Activated CD4-positive, alpha-beta T cell treated with anti-CD3 and anti-CD28 coated beads, Interleukin-2, amount 10 ng/mL, durations not matched to agents 24 days and 14 days (primary cell): ENCODE measurements around the gene GTPBP10. TPM values are rescaled to one million over a fixed set of nuclear protein-coding genes. Genes with fewer than 3 reads are reported as not detected.
"Not testable (repeated sequence)": the region's sequence is repeated elsewhere in the genome, so short reads cannot be mapped to it uniquely, and the experiment has no call there.

Source experiments
- DNase-seq: peaks from one replicate; pipeline ENCODE4 v3.0.0; 2022
- H3K27ac Mint-ChIP-seq: one replicate; pipeline ENCODE4 v1.8.0; 2022; ENCODE audit warnings: mild to moderate bottlenecking, mixed read lengths
- H3K27me3 Mint-ChIP-seq: one replicate; pipeline ENCODE4 v1.8.0; 2022; ENCODE audit warnings: mixed read lengths
- H3K36me3 Mint-ChIP-seq: one replicate; pipeline ENCODE4 v1.8.0; 2022; ENCODE audit warnings: low read depth, mild to moderate bottlenecking, mixed read lengths
- H3K4me1 Mint-ChIP-seq: one replicate; pipeline ENCODE4 v1.8.0; 2021; ENCODE audit warnings: mixed read lengths
- H3K4me3 Mint-ChIP-seq: one replicate; pipeline ENCODE4 v1.8.0; 2022; ENCODE audit warnings: mild to moderate bottlenecking, moderate library complexity, mixed read lengths
- H3K9me3 Mint-ChIP-seq: one replicate; pipeline ENCODE4 v1.8.0; 2021; ENCODE audit warnings: mixed read lengths
- intact Hi-C: fragments of 100-400 bp; cut with micrococcal nuclease; formaldehyde crosslinking; loops from one replicate; pipeline ENCODE4 v1.15.1; 2023
- total RNA-seq: library from RNA; stranded (reverse); gene quantifications from 2 replicates; pipeline ENCODE4 v1.2.3, GENCODE V29; 2022

Gene GTPBP10
- total RNA-seq, 1 donor from 2014 or later: 37.7 TPM

DNA sequence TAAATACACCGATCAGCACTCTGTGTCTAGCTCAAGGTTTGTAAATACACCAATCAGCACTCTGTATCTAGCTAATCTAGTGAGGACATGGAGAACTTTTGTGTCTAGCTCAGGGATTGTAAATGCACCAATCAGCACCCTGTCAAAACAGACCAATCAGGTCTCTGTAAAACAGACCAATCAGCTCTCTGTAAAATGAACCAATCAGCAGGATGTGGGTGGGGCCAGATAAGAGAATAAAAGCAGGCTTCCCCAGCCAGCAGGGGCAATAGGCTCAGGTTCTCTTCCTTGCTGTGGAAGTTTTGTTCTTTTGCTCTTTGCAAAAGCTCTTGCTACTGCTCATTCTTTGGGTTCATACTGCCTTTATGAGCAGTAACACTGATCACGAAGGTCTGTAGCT is 11.6 kb upstream of the GTPBP10 start:
- H3K9me3 Mint-ChIP-seq, intact Hi-C loops, H3K36me3 Mint-ChIP-seq, H3K4me3 Mint-ChIP-seq, H3K4me1 Mint-ChIP-seq, H3K27ac Mint-ChIP-seq, H3K27me3 Mint-ChIP-seq: not testable (repeated sequence)
- peak; percentile 44 for DNase-seq

DNA sequence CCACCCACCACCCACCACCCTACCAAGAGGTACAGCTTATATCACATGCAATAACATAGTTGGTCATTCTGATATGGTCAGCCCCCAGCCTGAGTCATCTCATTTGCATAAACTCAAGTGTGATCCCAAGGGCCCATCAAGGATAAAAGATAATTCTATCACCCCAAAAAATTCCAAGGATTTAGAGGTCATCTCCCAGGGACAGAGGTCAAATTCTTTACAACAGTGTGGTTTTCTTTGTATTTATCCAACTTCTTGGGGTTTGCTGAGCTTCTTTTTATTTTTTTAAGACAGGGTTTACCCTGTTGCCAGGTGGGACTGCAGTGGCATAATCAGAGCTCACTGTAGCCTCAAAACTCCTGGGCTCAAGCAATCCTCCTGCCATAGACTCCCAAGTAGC is 9.4 kb upstream of the GTPBP10 start:
- intact Hi-C loops: no loop called here
- no peak for DNase-seq
- H3K4me3 Mint-ChIP-seq: no peak overlapping the region
- peaks cover 4% of the 10 kb centered on the region for H3K27me3 Mint-ChIP-seq
- no peaks in the 10 kb centered on the region for H3K36me3 Mint-ChIP-seq
- no peaks in the 10 kb centered on the region for H3K9me3 Mint-ChIP-seq
- no peak overlapping the region for H3K27ac Mint-ChIP-seq
- no peaks in the 10 kb centered on the region for H3K4me1 Mint-ChIP-seq

DNA sequence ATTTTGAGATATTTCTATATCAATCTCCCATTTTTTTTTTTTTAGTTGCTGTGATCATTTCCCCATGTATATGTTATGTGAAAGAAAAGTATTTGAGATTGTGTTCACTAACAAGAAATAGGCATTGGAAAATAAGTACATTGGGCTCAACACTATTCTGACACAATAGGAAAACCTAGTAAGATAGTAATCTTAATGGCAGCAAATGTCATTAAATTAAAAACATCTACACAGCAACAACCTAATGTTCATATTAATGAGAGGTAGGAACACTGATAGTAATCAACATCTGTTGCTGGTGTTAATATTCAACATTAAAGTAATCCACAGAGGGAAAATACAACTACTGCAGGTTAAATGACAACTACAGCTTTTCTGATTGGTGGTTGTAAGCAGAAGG is 1.5 kb upstream of the GTPBP10 start:
- Mint-ChIP-seq H3K4me3 (peak overlapping the region; percentile 97), H3K9me3 (peaks cover 2% of the 10 kb centered on the region), H3K36me3 (peaks cover 17% of the 10 kb centered on the region), H3K27ac (peak overlapping the region; percentile 99), H3K4me1 (peaks cover 30% of the 10 kb centered on the region), H3K27me3 (peaks cover 2% of the 10 kb centered on the region)
- intact Hi-C loops: no loop called here
- DNase-seq: no peak

DNA sequence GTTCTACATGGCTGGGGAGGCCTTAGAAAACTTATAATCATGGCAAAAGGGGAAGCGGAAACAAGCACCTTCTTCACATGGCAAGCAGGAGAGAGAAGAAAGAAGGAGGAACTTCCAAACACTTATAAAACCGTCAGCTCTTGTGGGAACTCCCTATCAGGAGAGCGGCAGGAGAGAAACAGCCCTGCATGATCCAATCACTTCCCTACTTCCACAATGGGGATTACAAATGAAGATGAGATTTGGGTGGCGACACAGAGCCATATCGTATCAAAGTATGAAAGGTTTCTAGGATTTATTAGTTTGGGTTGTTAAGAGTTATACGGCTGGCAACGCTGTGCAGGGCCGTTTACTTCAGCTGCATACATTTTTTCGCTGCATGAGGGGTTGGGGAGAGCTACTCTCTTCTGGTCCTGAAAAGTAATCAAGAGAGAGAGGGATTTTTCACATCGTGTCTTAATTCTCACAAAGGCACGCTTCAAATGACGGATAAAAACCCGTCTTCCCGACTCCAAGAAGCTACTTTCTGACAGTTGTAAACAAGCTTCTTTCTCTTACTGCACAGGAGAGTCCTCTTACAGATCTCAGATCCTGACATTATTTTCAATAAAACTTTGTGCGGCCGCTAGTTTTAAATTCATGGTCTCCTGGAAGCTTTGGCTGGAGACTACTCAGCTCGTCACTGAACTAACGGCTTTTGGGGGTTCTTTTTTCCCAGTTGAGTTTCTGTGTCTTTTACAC is 751 bp upstream of the GTPBP10 start:
- peaks cover 22% of the 10 kb centered on the region for H3K36me3 Mint-ChIP-seq
- H3K27me3 Mint-ChIP-seq: peaks cover 2% of the 10 kb centered on the region
- peaks cover 31% of the 10 kb centered on the region for H3K4me1 Mint-ChIP-seq
- intact Hi-C loops: loop anchor here (1.0 to 2.0 kb wide), 3 partner anchors 58 to 100 kb away; partner anchors contain the start of genes CFAP69 and CLDN12
- no peak for DNase-seq
- peak overlapping the region; percentile 97 for H3K4me3 Mint-ChIP-seq
- H3K9me3 Mint-ChIP-seq: peaks cover 3% of the 10 kb centered on the region
- peak overlapping the region; percentile 99 for H3K27ac Mint-ChIP-seq

DNA sequence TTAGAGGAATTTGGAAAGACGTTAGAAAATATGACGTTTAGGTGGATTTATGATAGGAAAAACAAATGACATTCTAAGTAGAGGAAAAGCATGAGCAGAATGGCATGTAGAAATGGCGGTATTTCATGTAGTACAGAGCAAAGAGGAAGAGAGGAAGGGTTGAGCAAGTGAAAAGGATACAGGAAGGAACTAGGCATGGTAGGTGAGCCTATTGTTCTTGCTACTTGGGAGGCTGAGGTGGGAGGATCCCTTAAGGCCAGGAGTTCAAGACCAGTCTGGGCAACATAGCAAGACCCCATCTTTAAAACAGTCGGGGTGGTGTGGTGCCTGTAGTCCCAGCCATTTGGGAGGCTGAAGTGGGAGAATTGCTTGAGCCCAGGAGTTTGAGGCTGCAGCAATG is 1.2 kb downstream of the GTPBP10 start:
- intact Hi-C loops: loop anchor here (2.0 kb wide), 1 partner anchor 77 kb away; no protein-coding TSS in a partner anchor
- Mint-ChIP-seq H3K4me1 (peaks cover 34% of the 10 kb centered on the region), H3K27me3 (peaks cover 2% of the 10 kb centered on the region), H3K36me3 (peaks cover 28% of the 10 kb centered on the region), H3K9me3 (peaks cover 3% of the 10 kb centered on the region), H3K4me3 (peak overlapping the region; percentile 97), H3K27ac (peak overlapping the region; percentile 99)
- DNase-seq: no peak

DNA sequence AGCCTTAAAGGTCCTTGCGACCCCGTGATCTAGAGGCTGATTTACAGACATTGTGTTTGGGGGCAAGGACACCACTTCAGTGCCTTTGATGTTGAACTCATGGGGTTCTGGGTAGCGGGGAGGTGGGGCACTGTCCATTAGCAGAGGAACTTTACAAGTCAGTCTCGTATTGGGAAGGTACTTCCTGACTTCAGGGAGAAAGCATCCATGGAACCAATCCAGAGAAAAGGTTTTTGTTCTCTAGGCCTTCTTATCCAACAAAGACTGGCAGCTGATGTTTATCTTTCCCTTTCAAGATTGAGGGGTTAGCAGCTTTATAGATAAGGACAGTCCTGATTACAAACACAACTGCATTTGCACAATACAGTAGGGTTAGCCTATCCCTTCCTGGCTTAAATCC is 2.8 kb downstream of the GTPBP10 start:
- Mint-ChIP-seq H3K36me3 (peaks cover 39% of the 10 kb centered on the region), H3K9me3 (peaks cover 3% of the 10 kb centered on the region), H3K4me3 (no peak overlapping the region), H3K4me1 (peaks cover 36% of the 10 kb centered on the region), H3K27ac (no peak overlapping the region), H3K27me3 (peaks cover 2% of the 10 kb centered on the region)
- intact Hi-C loops: no loop called here
- DNase-seq: no peak

DNA sequence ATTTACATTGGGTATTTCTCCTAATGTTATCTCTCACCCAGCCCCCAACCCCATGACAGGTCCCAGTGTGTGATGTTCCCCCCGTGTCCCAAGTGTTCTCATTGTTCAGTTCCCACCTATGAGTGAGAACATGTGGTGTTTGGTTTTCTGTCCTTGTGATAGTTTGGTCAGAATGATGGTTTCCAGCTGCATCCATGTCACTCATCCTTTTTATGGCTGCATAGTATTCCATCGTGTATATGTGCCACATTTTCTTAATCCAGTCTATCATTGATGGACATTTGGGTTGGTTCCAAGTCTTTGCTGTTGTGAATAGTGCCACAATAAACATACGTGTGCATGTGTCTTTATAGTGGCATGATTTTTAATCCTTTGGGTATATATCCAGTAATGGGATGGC is 3.5 kb downstream of the GTPBP10 start:
- H3K4me1 Mint-ChIP-seq: peaks cover 34% of the 10 kb centered on the region
- not testable (repeated sequence) for H3K27ac Mint-ChIP-seq
- peaks cover 42% of the 10 kb centered on the region for H3K36me3 Mint-ChIP-seq

DNA sequence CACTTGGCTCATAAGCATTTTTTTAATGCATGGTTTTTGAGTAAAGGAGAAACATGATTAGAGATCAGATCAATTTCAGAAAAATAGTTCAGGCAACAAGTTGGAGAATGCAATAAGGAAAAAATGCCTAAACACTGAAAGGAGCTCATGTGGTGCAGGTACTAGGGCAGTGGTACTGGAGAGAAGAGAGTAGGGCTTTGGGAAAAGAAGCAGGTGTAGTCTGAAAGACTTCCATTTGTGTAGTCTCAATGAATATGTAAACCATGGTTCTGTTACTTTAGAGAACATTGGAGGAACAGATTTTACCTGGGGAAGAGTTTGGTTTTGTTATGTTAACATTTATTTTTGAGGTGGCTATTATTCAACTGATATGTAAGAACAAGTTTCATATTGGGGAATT is 5.5 kb downstream of the GTPBP10 start:
- Mint-ChIP-seq H3K27me3 (no peaks in the 10 kb centered on the region), H3K27ac (no peak overlapping the region), H3K4me3 (no peak overlapping the region), H3K4me1 (peaks cover 20% of the 10 kb centered on the region), H3K36me3 (peaks cover 58% of the 10 kb centered on the region), H3K9me3 (peaks cover 11% of the 10 kb centered on the region)
- intact Hi-C loops: no loop called here
- no peak for DNase-seq

More for the DNA sequence above, 3.5 kb downstream of the GTPBP10 start:
- intact Hi-C loops, H3K27me3 Mint-ChIP-seq, DNase-seq, H3K9me3 Mint-ChIP-seq, H3K4me3 Mint-ChIP-seq: not testable (repeated sequence)

DNA sequence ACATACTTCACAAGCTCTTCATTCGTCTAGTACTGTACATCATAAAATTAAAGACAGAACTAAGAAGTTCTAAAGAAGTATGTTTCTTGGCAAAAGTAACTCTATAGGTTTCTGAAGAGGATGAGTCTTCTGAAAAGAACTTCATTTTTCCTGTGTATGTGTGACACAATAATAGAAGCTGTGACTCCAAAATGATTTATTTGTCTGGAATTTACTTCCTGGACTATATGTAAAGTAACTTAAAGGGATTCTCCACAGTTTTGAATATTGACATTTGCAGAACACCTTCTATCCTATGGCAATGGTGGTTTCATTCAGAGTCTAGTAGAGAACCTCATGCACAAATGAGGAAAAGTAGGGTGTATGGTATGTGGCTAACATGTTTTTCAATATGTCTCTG is 36.9 kb downstream of the GTPBP10 start:
- DNase-seq: no peak
- peaks cover 11% of the 10 kb centered on the region for H3K9me3 Mint-ChIP-seq
- H3K36me3 Mint-ChIP-seq: peaks cover 60% of the 10 kb centered on the region
- intact Hi-C loops: no loop called here
- H3K4me3 Mint-ChIP-seq: no peak overlapping the region
- no peak overlapping the region for H3K27ac Mint-ChIP-seq
- H3K4me1 Mint-ChIP-seq: no peaks in the 10 kb centered on the region
- no peaks in the 10 kb centered on the region for H3K27me3 Mint-ChIP-seq

DNA sequence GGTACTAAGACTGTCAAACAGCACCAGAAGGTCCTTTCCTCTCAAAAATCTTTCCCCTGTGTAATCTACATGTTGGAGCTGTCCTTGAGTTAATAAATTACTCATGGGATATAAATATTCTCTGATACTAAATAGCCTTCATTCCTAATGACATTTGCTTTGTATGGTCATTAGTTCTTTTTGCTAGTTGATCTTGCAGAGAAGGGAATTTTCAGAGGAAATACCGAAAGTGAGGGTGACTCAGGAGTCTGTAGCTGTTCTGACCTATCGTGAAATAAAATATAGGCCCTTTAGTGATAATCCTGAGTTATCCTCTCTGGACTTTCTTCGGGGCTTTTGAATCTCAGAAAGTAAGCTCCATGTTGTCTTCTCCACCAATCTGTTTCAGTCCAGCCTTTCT is 37.3 kb downstream of the GTPBP10 start:
- peaks cover 11% of the 10 kb centered on the region for H3K9me3 Mint-ChIP-seq
- H3K27ac Mint-ChIP-seq: no peak overlapping the region
- H3K4me3 Mint-ChIP-seq: no peak overlapping the region
- peaks cover 58% of the 10 kb centered on the region for H3K36me3 Mint-ChIP-seq
- H3K4me1 Mint-ChIP-seq: no peaks in the 10 kb centered on the region
- no peak for DNase-seq
- intact Hi-C loops: no loop called here
- H3K27me3 Mint-ChIP-seq: no peaks in the 10 kb centered on the region

DNA sequence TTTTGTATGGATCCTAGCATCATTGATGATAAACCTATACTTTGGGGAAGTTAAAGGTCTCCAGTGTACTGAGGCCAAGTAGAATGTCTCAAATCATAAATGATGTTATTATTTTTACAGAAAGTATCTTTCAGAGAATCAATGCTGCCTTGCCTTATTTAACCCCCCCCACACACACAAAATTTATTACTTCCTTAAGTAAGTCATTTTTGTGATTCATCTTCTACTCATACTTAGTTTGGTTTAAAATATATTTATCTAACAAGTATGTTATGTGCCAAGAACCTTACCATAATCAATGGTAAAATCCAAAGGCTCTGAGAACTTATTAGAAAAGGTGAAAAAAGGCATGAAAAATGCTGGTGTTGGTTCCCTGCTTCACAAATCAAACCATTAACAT is 37.9 kb downstream of the GTPBP10 start:
- Mint-ChIP-seq H3K4me1 (no peaks in the 10 kb centered on the region), H3K4me3 (no peak overlapping the region), H3K36me3 (peaks cover 56% of the 10 kb centered on the region), H3K9me3 (peaks cover 11% of the 10 kb centered on the region), H3K27ac (no peak overlapping the region), H3K27me3 (no peaks in the 10 kb centered on the region)
- no peak for DNase-seq
- intact Hi-C loops: no loop called here

DNA sequence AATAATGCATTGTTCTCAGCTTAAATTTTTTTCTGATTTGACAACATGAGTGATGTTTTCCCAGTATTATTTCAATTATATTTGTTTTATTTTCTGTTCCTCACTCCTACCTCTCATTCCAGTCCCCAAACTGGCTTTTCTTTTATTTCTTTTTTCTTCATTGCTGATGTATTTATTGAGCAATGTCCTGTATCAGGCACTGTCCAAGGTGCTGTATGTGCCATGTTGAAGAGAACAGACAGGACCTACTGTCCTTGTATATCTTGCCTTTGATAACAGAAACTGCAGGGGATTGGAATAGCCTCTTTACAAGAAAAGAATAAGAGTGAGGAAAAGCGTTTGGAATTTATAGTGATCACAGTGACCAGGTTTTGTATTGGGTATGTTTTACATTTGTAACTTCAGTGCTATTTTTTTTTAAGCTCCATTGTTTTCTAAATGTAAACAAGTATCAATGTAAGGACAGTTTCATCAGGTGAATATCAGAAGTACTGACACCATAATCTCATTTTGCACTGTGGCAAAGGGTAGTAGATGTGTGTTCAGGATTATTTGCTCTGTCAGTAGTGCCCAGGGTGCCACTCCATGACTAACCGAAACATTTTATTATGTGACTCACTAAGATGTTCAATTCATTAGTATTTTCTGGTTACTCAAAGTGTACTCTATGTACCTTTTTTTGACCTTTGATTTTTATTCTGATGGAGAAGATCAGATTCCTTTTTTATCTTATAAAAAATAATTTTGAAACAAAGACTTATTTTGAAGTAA is 41.1 kb downstream of the GTPBP10 start:
- intact Hi-C loops: no loop called here
- H3K9me3 Mint-ChIP-seq: peaks cover 3% of the 10 kb centered on the region
- DNase-seq: no peak
- H3K4me1 Mint-ChIP-seq: no peaks in the 10 kb centered on the region
- H3K36me3 Mint-ChIP-seq: peaks cover 41% of the 10 kb centered on the region
- H3K27me3 Mint-ChIP-seq: no peaks in the 10 kb centered on the region
- H3K27ac Mint-ChIP-seq: no peak overlapping the region
- no peak overlapping the region for H3K4me3 Mint-ChIP-seq

DNA sequence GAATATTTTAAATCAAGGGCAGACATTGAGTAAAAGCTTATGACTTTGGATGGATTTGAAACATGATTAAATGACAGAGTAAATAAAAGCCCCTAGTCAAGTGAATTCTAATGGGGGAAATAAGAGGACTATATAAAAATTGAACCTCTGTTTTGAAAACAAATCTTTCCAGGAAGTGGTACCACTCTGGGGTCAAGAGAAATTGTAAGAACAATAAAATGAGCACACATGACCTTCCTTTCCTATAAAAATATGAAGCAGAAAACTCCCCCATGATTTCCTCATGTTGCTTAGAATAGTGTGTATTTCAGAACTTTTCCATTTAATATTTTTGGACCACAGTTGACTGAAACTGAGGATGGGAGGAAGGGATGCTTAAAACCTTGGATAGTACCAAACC is 44.4 kb downstream of the GTPBP10 start:
- H3K36me3 Mint-ChIP-seq: peaks cover 21% of the 10 kb centered on the region
- no peak overlapping the region for H3K27ac Mint-ChIP-seq
- intact Hi-C loops: no loop called here
- peaks cover 3% of the 10 kb centered on the region for H3K9me3 Mint-ChIP-seq
- no peaks in the 10 kb centered on the region for H3K4me1 Mint-ChIP-seq
- DNase-seq: no peak
- no peaks in the 10 kb centered on the region for H3K27me3 Mint-ChIP-seq
- no peak overlapping the region for H3K4me3 Mint-ChIP-seq

DNA sequence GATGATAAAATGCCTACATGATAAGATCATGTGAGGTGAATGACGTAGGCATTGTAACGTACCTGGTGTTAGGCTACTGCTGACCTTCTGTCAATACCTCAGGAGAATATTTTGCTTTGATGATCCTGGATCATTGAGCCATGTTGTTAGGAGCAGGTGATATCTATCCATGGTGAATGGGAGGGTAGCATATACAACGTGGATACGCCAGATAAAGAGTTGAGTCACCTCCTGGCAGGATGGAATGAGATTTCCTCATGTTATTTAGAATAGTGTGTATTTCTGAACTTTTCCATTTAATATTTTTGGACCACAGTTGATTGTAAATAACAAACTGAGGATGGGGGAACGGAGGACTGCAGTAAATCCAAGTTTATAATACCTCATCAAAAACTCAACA is 45.0 kb downstream of the GTPBP10 start:
- Mint-ChIP-seq H3K9me3 (peaks cover 3% of the 10 kb centered on the region), H3K4me1 (no peaks in the 10 kb centered on the region), H3K27ac (no peak overlapping the region), H3K36me3 (peaks cover 16% of the 10 kb centered on the region), H3K4me3 (no peak overlapping the region), H3K27me3 (no peaks in the 10 kb centered on the region)
- no peak for DNase-seq
- intact Hi-C loops: no loop called here
